ENCODE data around the gene NELL2. TPM values are rescaled to one million over a fixed set of nuclear protein-coding genes. Genes with fewer than 3 reads are reported as not detected.

Gene NELL2
- polyA plus RNA-seq, 1 experiment, result 0.43 TPM

DNA sequence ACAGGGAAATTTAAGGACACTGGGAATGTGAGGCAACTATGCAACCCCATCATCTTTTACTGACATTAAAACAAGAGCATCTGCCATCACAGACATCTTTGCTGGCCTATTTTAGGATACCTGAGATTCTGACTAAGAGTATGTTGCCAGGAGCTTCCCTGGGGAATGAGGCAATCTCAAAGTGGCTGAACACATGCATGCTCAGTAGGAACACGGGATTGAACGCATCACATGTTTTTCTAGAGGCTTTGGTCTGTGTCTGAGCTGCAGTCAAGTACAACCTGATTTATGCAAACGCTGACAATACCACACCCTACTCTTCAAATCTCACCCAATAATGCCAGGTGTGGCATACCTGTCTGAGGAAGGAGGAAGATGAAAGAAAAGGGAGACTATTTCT, 416.5 kb downstream of the NELL2 start:
- Histone ChIP-seq H3K4me3 (ENCODE audit: low read depth, low read length) (no peak overlapping the region), H3K27me3 (ENCODE audit: control insufficient read depth, insufficient read depth, low read length) (no peaks in the 10 kb centered on the region), H3K27ac (ENCODE audit: low read depth, low read length) (no peak overlapping the region), H3K9me3 (ENCODE audit: control insufficient read depth, insufficient read depth, low read length) (no peaks in the 10 kb centered on the region)
- DNase-seq (ENCODE audit: low read depth, low spot score), result no peak
- CTCF ChIA-PET, result no interaction called here
- POLR2A ChIA-PET, result no interaction called here
- TF ChIP-seq, protein P1, sequence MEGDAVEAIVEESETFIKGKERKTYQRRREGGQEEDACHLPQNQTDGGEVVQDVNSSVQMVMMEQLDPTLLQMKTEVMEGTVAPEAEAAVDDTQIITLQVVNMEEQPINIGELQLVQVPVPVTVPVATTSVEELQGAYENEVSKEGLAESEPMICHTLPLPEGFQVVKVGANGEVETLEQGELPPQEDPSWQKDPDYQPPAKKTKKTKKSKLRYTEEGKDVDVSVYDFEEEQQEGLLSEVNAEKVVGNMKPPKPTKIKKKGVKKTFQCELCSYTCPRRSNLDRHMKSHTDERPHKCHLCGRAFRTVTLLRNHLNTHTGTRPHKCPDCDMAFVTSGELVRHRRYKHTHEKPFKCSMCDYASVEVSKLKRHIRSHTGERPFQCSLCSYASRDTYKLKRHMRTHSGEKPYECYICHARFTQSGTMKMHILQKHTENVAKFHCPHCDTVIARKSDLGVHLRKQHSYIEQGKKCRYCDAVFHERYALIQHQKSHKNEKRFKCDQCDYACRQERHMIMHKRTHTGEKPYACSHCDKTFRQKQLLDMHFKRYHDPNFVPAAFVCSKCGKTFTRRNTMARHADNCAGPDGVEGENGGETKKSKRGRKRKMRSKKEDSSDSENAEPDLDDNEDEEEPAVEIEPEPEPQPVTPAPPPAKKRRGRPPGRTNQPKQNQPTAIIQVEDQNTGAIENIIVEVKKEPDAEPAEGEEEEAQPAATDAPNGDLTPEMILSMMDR (IDR thresholded peaks at IDR 0.05; ENCODE audit: low read depth, low read length), result no peak

Small RNA genes lying within 50 kb of the gene (small RNA-seq; reads per million reads assigned to genes)
- gene RF00019 (ENCODE audit: insufficient read length, low read depth), result not detected

Other genes with a start within 250 kb of the NELL2 start
- not detected in 2 replicates for gene DBX2, start 174.8 kb upstream of the NELL2 start, polyA plus RNA-seq (2011; rRNA removed)